A549 (cell line): ENCODE results near the gene PROK2. TPM values are rescaled to one million over a fixed set of nuclear protein-coding genes. Genes with fewer than 3 reads are reported as not detected.
A peak's percentile ranks its signal among the peaks of the same experiment; 100 is the strongest.

Source experiments
- ATAC-seq, 2 experiments: fragments of 200-7000 bp in 1 of 2; fragments of >200 bp in 1 of 2; cut with Nextera tagmentation in 1 of 2; cut with Tn5 transposase in 1 of 2; 3 replicates each; pipeline versions ENCODE4 v1.8.0 to v1.9.1; 2018 to 2020; ENCODE audit warnings: mild to moderate bottlenecking in 1 of 2, moderate library complexity in 1 of 2
- CTCF ChIA-PET: fragments of 300-600 bp; sonication (Branson Sonifier 250); formaldehyde crosslinking; extraction: SDS; loops from one replicate; lab custom pipeline; 2021; ENCODE audit warnings: antibody characterized with exemption, inconsistent platforms; lab: Yijun Ruan, JAX
- POLR2A ChIA-PET: fragments of 350-600 bp; formaldehyde crosslinking; extraction: SDS; loops from one replicate; lab custom pipeline; 2021; ENCODE audit warnings: antibody characterized with exemption, inconsistent platforms; lab: Yijun Ruan, JAX
- DNase-seq, 2 experiments: peaks; one replicate each; pipeline versions ENCODE4 v3.0.0 to v3.0.0-alpha.2; 2011 to 2016; ENCODE audit warnings: low read depth in 1 of 2, low spot score in 1 of 2
- FAIRE-seq: peaks from 2 replicates; lab custom pipeline; 2011; peaks lifted over from hg19 to GRCh38; lab: Jason Lieb, UNC
- H3K27ac ChIP-seq, 2 experiments: fragments of >200 bp; sonication (Bioruptor Twin); formaldehyde crosslinking; 3 replicates each; pipeline ENCODE4 v1.5.1; 2016 to 2017
- H3K4me1 ChIP-seq: fragments of >200 bp; sonication (Bioruptor Twin); formaldehyde crosslinking; 3 replicates; pipeline ENCODE4 v1.6.1; 2016
- H3K4me2 ChIP-seq: fragments of >200 bp; sonication (Bioruptor Twin); formaldehyde crosslinking; 3 replicates; pipeline ENCODE4 v1.6.1; 2016
- H3K4me3 ChIP-seq: fragments of >200 bp; sonication (Bioruptor Twin); formaldehyde crosslinking; 3 replicates; pipeline ENCODE4 v1.5.1; 2016
- H3K9me3 ChIP-seq: fragments of >200 bp; sonication (Bioruptor Twin); formaldehyde crosslinking; 3 replicates; pipeline ENCODE4 v1.6.1; 2016
- BCL3 ChIP-seq: fragments of >200 bp; sonication (Bioruptor Twin); formaldehyde crosslinking; IDR thresholded peaks from 3 replicates; pipeline ENCODE4 v1.6.1; 2016
- CBX2 ChIP-seq: fragments of 200-600 bp; sonication (generic); IDR thresholded peaks from 2 replicates; pipeline ENCODE4 v1.6.1; 2016; ENCODE audit warnings: low read depth, mild to moderate bottlenecking, borderline replicate concordance
- CBX8 ChIP-seq: fragments of 200-600 bp; sonication (generic); IDR thresholded peaks from 2 replicates; pipeline ENCODE4 v1.6.1; 2016
- CTCF ChIP-seq: fragments of >200 bp; sonication (Bioruptor Twin); formaldehyde crosslinking; IDR thresholded peaks from 3 replicates; pipeline ENCODE4 v1.5.1; 2016
- EHF ChIP-seq: fragments of 250-450 bp; sonication (Bioruptor Pico); IDR thresholded peaks from 2 replicates; pipeline ENCODE4 v1.5.0; 2020; ENCODE audit warnings: mild to moderate bottlenecking
- EHMT2 ChIP-seq: fragments of 200-600 bp; sonication (generic); IDR thresholded peaks from 2 replicates; pipeline ENCODE4 v1.6.1; 2016; ENCODE audit warnings: antibody characterized with exemption, low read depth, mild to moderate bottlenecking, moderate library complexity
- ELK1 ChIP-seq: fragments of 150-350 bp; IDR thresholded peaks from 2 replicates; pipeline ENCODE4 v1.6.1; 2014; ENCODE audit warnings: low read depth, mild to moderate bottlenecking, low read length
- GATA3 ChIP-seq: IDR thresholded peaks from 2 replicates; pipeline ENCODE4 v1.6.1; 2012; ENCODE audit warnings: borderline replicate concordance
- HOXB5 ChIP-seq: fragments of 250-450 bp; sonication (Bioruptor Pico); IDR thresholded peaks from 2 replicates; pipeline ENCODE4 v1.5.0; 2020; ENCODE audit warnings: mild to moderate bottlenecking, moderate library complexity
- NFE2L2 ChIP-seq: fragments of 150-350 bp; conservative IDR thresholded peaks from 2 replicates; pipeline ENCODE4 v1.6.1; 2014; ENCODE audit warnings: low read length
- RAD21 ChIP-seq, 2 experiments: fragments of >200 bp in 1 of 2; sonication (Bioruptor Twin) in 1 of 2; formaldehyde crosslinking in 1 of 2; IDR thresholded peaks in 1 of 2; conservative IDR thresholded peaks in 1 of 2; 2 replicates in 1 of 2; 3 replicates in 1 of 2; pipeline ENCODE4 v1.6.1; 2012 to 2018; ENCODE audit warnings: inconsistent platforms in 1 of 2
- RFX5 ChIP-seq: fragments of 450-650 bp; IDR thresholded peaks from 2 replicates; pipeline ENCODE4 v1.7.1; 2014; ENCODE audit warnings: antibody characterized with exemption, mild to moderate bottlenecking, moderate library complexity
- RNF2 ChIP-seq: fragments of 200-600 bp; sonication (generic); IDR thresholded peaks from 2 replicates; pipeline ENCODE4 v1.6.1; 2016; ENCODE audit warnings: low read depth, mild to moderate bottlenecking, antibody characterized with exemption, moderate library complexity, borderline replicate concordance
- SREBF2 ChIP-seq: fragments of 450-650 bp; IDR thresholded peaks from 2 replicates; pipeline ENCODE4 v1.6.1; 2014; ENCODE audit warnings: mild to moderate bottlenecking, moderate library complexity
- ZC3H11A ChIP-seq: fragments of 450-650 bp; IDR thresholded peaks from 2 replicates; pipeline ENCODE4 v1.6.1; 2014; ENCODE audit warnings: antibody characterized with exemption, mild to moderate bottlenecking
- ZFP36 ChIP-seq: fragments of 450-650 bp; IDR thresholded peaks from 2 replicates; pipeline ENCODE4 v1.6.1; 2014; ENCODE audit warnings: borderline replicate concordance; ENCODE audit not compliant: partially characterized antibody
- WGBS: methylation state at CpG from one replicate; pipeline ENCODE4 v1.1.6; 2017; ENCODE audit errors: missing lambda C conversion rate; 5-methylcytosine and 5-hydroxymethylcytosine counted together
- polyA plus RNA-seq, 4 experiments: library from polyadenylated mRNA; depleted of rRNA in 3 of 4; stranded (reverse); fragments of >200 nt; fragmentation: RNase III in 1 of 4; extraction: RNeasy Plus Mini Kit Qiagen cat#74134 plus additional on column Dnase treatment in 1 of 4; gene quantifications; 2 replicates in 3 of 4; 3 replicates in 1 of 4; pipeline ENCODE4 v1.2.3, GENCODE V29; 2011 to 2017
- TF ChIP-seq, protein P1 (sequence below): fragments of 250-450 bp; sonication (Bioruptor Pico); IDR thresholded peaks from 2 replicates; pipeline ENCODE4 v1.5.0; 2020; ENCODE audit warnings: low read depth, mild to moderate bottlenecking, moderate library complexity
- TF ChIP-seq, protein P2 (sequence below): IDR thresholded peaks from 2 replicates; pipeline ENCODE4 v1.6.1; 2012
- TF ChIP-seq, protein P3 (sequence below): fragments of 250-450 bp; sonication (Bioruptor Pico); IDR thresholded peaks from 2 replicates; pipeline ENCODE4 v1.5.0; 2021; ENCODE audit warnings: mild to moderate bottlenecking, moderate library complexity, borderline replicate concordance
- TF ChIP-seq, protein P4 (sequence below): IDR thresholded peaks from 2 replicates; pipeline ENCODE4 v1.6.1; 2012; ENCODE audit warnings: low read depth, borderline replicate concordance

Gene PROK2
- polyA plus RNA-seq, 2 of the 4 experiments (the other 2 are of a cell fraction): not detected

GRCh38 chr3:71801986-71802385 lies 17.0 kb upstream of the PROK2 start:
- DNase-seq: no peak
- Histone ChIP-seq H3K4me2 (no peak overlapping the region), H3K4me1 (no peaks in the 10 kb centered on the region), H3K27ac (no peak overlapping the region), H3K9me3 (no peaks in the 10 kb centered on the region), H3K4me3 (no peak overlapping the region)
- CTCF ChIA-PET: interaction anchor here (1.0 to 1.1 kb wide), 2 partner anchors 18 to 74 kb away, joined by 3 to 4 read pairs; no protein-coding TSS in a partner anchor
- 39% methylated on average over 2 of the region's 2 CpGs for WGBS
- no peak for FAIRE-seq
- POLR2A ChIA-PET: no interaction called here
- ATAC-seq: no peak
- no peak for TF ChIP-seq EHF (CRISPR knock-in tag)

DNA sequence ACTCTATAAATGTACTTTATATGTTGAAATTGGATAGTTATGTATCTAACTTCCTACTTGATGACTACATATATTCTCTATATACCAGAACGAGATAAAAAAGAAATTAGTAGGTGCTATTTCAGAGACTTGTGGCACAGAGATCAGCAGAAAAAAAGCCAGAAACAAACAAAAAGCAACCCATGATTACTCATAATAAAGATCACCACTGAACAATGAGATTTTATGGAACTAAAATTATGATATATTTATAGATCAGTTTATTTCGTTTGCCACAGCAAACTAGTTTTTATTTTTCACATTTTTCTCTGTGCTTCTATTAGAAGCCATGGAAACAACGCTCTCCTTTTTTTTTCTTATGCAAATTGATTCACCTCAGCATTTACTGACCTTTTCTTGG lies 15.1 kb upstream of the PROK2 start:
- Histone ChIP-seq H3K27ac (no peak overlapping the region), H3K9me3 (no peaks in the 10 kb centered on the region), H3K4me1 (no peaks in the 10 kb centered on the region), H3K4me2 (no peak overlapping the region), H3K4me3 (no peak overlapping the region)
- WGBS: 2% methylated on average over 3 of the region's 3 CpGs
- DNase-seq: no peak
- TF ChIP-seq EHMT2 (no peak), CBX8 (peak; percentile 77; the same call in 1 of the 2 replicates), RNF2 (peak; percentile 95; the same call in 1 of the 2 replicates)
- CTCF ChIA-PET: no interaction called here
- POLR2A ChIA-PET: no interaction called here
- no peak for ATAC-seq
- no peak for FAIRE-seq

DNA sequence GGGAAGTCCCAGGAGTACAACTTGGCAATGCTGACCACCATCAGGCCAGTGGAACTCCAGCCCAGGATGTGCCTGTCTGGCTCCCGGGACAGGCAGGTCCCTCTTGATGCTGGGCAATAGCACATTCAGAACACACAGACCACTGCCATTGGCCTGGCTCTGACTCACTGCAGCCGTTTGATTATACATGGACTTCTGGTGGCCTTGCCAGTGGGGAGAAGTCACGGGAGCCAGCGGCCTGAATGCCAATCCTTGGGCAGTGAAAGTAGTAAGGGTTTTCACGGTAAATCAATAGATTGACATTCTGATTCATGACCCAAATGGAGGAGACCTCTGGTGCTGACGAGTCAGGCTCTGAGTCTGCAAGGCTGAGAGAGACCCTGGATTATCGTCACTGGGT lies 12.5 kb upstream of the PROK2 start:
- ChIA-PET POLR2A (no interaction called here), CTCF (no interaction called here)
- H3K4me3 ChIP-seq: no peak overlapping the region
- ATAC-seq (no peak), DNase-seq (no peak), FAIRE-seq (no peak)
- TF ChIP-seq RFX5 (no peak), BCL3 (no peak), HOXB5 (CRISPR knock-in tag) (no peak), SREBF2 (no peak), CBX8 (no peak), ZC3H11A (no peak), CBX2 (no peak)
- TF ChIP-seq, protein P1, sequence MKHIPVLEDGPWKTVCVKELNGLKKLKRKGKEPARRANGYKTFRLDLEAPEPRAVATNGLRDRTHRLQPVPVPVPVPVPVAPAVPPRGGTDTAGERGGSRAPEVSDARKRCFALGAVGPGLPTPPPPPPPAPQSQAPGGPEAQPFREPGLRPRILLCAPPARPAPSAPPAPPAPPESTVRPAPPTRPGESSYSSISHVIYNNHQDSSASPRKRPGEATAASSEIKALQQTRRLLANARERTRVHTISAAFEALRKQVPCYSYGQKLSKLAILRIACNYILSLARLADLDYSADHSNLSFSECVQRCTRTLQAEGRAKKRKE (CRISPR knock-in tag): no peak
- TF ChIP-seq, protein P2, sequence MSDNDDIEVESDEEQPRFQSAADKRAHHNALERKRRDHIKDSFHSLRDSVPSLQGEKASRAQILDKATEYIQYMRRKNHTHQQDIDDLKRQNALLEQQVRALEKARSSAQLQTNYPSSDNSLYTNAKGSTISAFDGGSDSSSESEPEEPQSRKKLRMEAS: no peak
- TF ChIP-seq, protein P3, sequence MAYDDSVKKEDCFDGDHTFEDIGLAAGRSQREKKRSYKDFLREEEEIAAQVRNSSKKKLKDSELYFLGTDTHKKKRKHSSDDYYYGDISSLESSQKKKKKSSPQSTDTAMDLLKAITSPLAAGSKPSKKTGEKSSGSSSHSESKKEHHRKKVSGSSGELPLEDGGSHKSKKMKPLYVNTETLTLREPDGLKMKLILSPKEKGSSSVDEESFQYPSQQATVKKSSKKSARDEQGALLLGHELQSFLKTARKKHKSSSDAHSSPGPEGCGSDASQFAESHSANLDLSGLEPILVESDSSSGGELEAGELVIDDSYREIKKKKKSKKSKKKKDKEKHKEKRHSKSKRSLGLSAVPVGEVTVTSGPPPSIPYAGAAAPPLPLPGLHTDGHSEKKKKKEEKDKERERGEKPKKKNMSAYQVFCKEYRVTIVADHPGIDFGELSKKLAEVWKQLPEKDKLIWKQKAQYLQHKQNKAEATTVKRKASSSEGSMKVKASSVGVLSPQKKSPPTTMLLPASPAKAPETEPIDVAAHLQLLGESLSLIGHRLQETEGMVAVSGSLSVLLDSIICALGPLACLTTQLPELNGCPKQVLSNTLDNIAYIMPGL (CRISPR knock-in tag): no peak
- no peaks in the 10 kb centered on the region for H3K4me1 ChIP-seq
- 48% methylated on average over 7 of the region's 7 CpGs for WGBS
- H3K9me3 ChIP-seq: no peaks in the 10 kb centered on the region
- no peak overlapping the region for H3K27ac ChIP-seq
- no peak overlapping the region for H3K4me2 ChIP-seq

- H3K4me2 ChIP-seq: no peak overlapping the region
- DNase-seq (no peak), ATAC-seq (no peak), FAIRE-seq (no peak)
- H3K4me1 ChIP-seq: no peaks in the 10 kb centered on the region
- H3K4me3 ChIP-seq: no peak overlapping the region
- WGBS: 45% methylated on average over 3 of the region's 3 CpGs
- H3K27ac ChIP-seq: no peak overlapping the region
- ChIA-PET CTCF (no interaction called here), POLR2A (no interaction called here)
- TF ChIP-seq RAD21 (conservative IDR thresholded peaks at IDR 0.05 in 1 of 2, IDR thresholded peaks at IDR 0.05 in 1 of 2): no peak
- no peak for TF ChIP-seq CTCF
- TF ChIP-seq GATA3: no peak
- no peak for TF ChIP-seq RNF2
- TF ChIP-seq ZFP36: no peak
- TF ChIP-seq BCL3: no peak
- TF ChIP-seq, protein P4, sequence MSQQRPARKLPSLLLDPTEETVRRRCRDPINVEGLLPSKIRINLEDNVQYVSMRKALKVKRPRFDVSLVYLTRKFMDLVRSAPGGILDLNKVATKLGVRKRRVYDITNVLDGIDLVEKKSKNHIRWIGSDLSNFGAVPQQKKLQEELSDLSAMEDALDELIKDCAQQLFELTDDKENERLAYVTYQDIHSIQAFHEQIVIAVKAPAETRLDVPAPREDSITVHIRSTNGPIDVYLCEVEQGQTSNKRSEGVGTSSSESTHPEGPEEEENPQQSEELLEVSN: no peak
- no peak for TF ChIP-seq NFE2L2
- TF ChIP-seq ELK1: no peak
- no peaks in the 10 kb centered on the region for H3K9me3 ChIP-seq
Measured at GRCh38 chr3:71796290-71796689, 11.3 kb upstream of the PROK2 start.
